B cell (primary cell): ENCODE results near the gene ZNF484. TPM values are rescaled to one million over a fixed set of nuclear protein-coding genes. Genes with fewer than 3 reads are reported as not detected.

Experiments
- ATAC-seq: fragments of 200-7000 bp; cut with Tn5 transposase; one replicate; pipeline ENCODE4 v1.10.0; 2021; ENCODE audit warnings: low read depth, mild to moderate bottlenecking, moderate number of reproducible peaks, moderate library complexity
- CTCF ChIA-PET: fragments of 350-600 bp; sonication (Branson Sonifier 250); formaldehyde crosslinking; loops from one replicate; lab custom pipeline; 2021; ENCODE audit warnings: antibody characterized with exemption, inconsistent platforms; lab: Charles Lee
- POLR2A ChIA-PET: fragments of 350-600 bp; sonication (Branson Sonifier 250); formaldehyde crosslinking; loops from one replicate; lab custom pipeline; 2021; ENCODE audit warnings: antibody characterized with exemption; lab: Charles Lee
- DNase-seq: peaks from one replicate; pipeline ENCODE4 v3.0.0; 2013
- H2AFZ ChIP-seq: 2 replicates; pipeline ENCODE4 v1.6.1; 2012; ENCODE audit warnings: mild to moderate bottlenecking, low read depth, low read length; ENCODE audit not compliant: insufficient read depth, poor library complexity, severe bottlenecking
- H3K27ac ChIP-seq, 2 donors: 1 replicate in 1 of 2; 2 replicates in 1 of 2; pipeline ENCODE4 v1.5.1; 2012 to 2013; ENCODE audit warnings: low read length in 2 of 2, mild to moderate bottlenecking in 2 of 2, moderate library complexity in 1 of 2
- H3K27me3 ChIP-seq, 4 experiments: fragments of 200-600 bp in 1 of 4; sonication (generic) in 1 of 4; replicated peaks in 1 of 4; 1 replicate in 2 of 4; 2 replicates in 2 of 4; pipeline versions ENCODE4 v1.6.1 to v1.7.0; 2013 to 2016; ENCODE audit warnings: low read length in 3 of 4, mild to moderate bottlenecking in 2 of 4, mixed read lengths in 1 of 4, moderate library complexity in 1 of 4; ENCODE audit not compliant: insufficient read depth in 4 of 4, control insufficient read depth in 3 of 4; ENCODE audit errors: control extremely low read depth in 1 of 4
- H3K36me3 ChIP-seq, 2 experiments: replicated peaks in 1 of 2; 1 replicate in 1 of 2; 2 replicates in 1 of 2; pipeline versions ENCODE4 v1.6.1 to v1.7.1; 2013; ENCODE audit warnings: low read length in 1 of 2; ENCODE audit not compliant: insufficient read depth in 2 of 2, control insufficient read depth in 1 of 2; ENCODE audit errors: control extremely low read depth in 1 of 2, extremely low read depth in 1 of 2
- H3K4me1 ChIP-seq, 2 donors: fragments of 200-600 bp in 1 of 2; sonication (generic) in 1 of 2; 1 replicate in 1 of 2; 2 replicates in 1 of 2; pipeline versions ENCODE4 v1.5.1 to v1.6.1; 2013 to 2017; ENCODE audit warnings: low read length in 2 of 2; ENCODE audit not compliant: control insufficient read depth in 2 of 2, insufficient read depth in 2 of 2
- H3K4me2 ChIP-seq: replicated peaks from 2 replicates; pipeline ENCODE3; 2012; ENCODE audit warnings: mild to moderate bottlenecking, low read depth, low read length; ENCODE audit not compliant: poor library complexity, severe bottlenecking
- H3K4me3 ChIP-seq, 5 experiments: fragments of 200-600 bp in 1 of 5; sonication (generic) in 1 of 5; 1 replicate in 3 of 5; 2 replicates in 2 of 5; pipeline versions ENCODE4 v1.5.1 to v1.7.0; 2011 to 2016; ENCODE audit warnings: low read length in 4 of 5, mild to moderate bottlenecking in 4 of 5, low read depth in 2 of 5, control low read depth in 1 of 5, moderate library complexity in 1 of 5; ENCODE audit not compliant: insufficient read depth in 1 of 5; ENCODE audit errors: control extremely low read depth in 1 of 5, extremely low read depth in 1 of 5
- H3K79me2 ChIP-seq: fragments of 200-600 bp; sonication (generic); one replicate; pipeline ENCODE4 v1.6.0; 2016; ENCODE audit warnings: low read length; ENCODE audit not compliant: control insufficient read depth, insufficient read depth
- H3K9ac ChIP-seq: fragments of 200-600 bp; sonication (generic); 2 replicates; pipeline ENCODE4 v1.6.1; 2017; ENCODE audit warnings: mild to moderate bottlenecking, low read length, moderate library complexity
- H3K9me3 ChIP-seq, 3 donors: one replicate each; pipeline versions ENCODE4 v1.6.1 to v1.7.1; 2013; ENCODE audit warnings: low read length in 2 of 3; ENCODE audit not compliant: control insufficient read depth in 2 of 3, insufficient read depth in 1 of 3; ENCODE audit errors: control extremely low read depth in 1 of 3
- H4K20me1 ChIP-seq: 2 replicates; pipeline ENCODE4 v1.6.0; 2012; ENCODE audit warnings: mild to moderate bottlenecking, low read length; ENCODE audit not compliant: insufficient read depth, control insufficient read depth, poor library complexity, severe bottlenecking
- H3K27ac Mint-ChIP-seq: one replicate; pipeline ENCODE4 v1.8.0; 2021; ENCODE audit warnings: mixed read lengths
- H3K27me3 Mint-ChIP-seq: one replicate; pipeline ENCODE4 v1.8.0; 2021; ENCODE audit warnings: mixed read lengths
- H3K4me1 Mint-ChIP-seq: one replicate; pipeline ENCODE4 v1.8.0; 2021; ENCODE audit warnings: mixed read lengths
- H3K4me3 Mint-ChIP-seq: one replicate; pipeline ENCODE4 v1.8.0; 2021; ENCODE audit warnings: mixed read lengths
- H3K9me3 Mint-ChIP-seq: one replicate; pipeline ENCODE4 v1.8.0; 2022; ENCODE audit warnings: mixed read lengths; ENCODE audit not compliant: insufficient read depth
- CTCF ChIP-seq: fragments of 200-600 bp; IDR thresholded peaks from one replicate; pipeline ENCODE4 v1.8.0; 2022; ENCODE audit warnings: antibody characterized with exemption, mild to moderate bottlenecking
- EZH2 ChIP-seq: IDR thresholded peaks from 2 replicates; pipeline ENCODE4 v1.6.1; 2012; ENCODE audit warnings: borderline replicate concordance, low read depth, mild to moderate bottlenecking, moderate library complexity, low read length; ENCODE audit not compliant: insufficient read depth, poor library complexity, severe bottlenecking
- WGBS: methylation state at CpG from one replicate; pipeline ENCODE4 v1.1.5; 2013; ENCODE audit warnings: missing lambda C conversion rate; ENCODE audit not compliant: insufficient coverage; 5-methylcytosine and 5-hydroxymethylcytosine counted together
- intact Hi-C: fragments of 100-400 bp; cut with micrococcal nuclease; formaldehyde crosslinking; loops from one replicate; pipeline ENCODE4 v1.10.0; 2022
- polyA plus RNA-seq: library from polyadenylated mRNA; depleted of rRNA; stranded (reverse); fragments of >200 nt; gene quantifications from 2 replicates; pipeline ENCODE4 v1.2.3, GENCODE V29; 2012
- total RNA-seq, 2 donors: library from RNA; stranded (reverse); fragments of 120-200 nt in 1 of 2; gene quantifications; 1 replicate in 1 of 2; 2 replicates in 1 of 2; pipeline versions ENCODE4 v1.2.3 to v1.2.4, GENCODE V29; 2013 to 2022

Gene ZNF484
- total and polyA plus RNA-seq, 2 donors (not counting 1 experiment from before 2014, with no cell fraction given), result 2.2 to 22.7 TPM

- intact Hi-C loops, result no loop called here
- no peak for TF ChIP-seq CTCF
- Histone ChIP-seq H3K36me3 (peaks cover 6 to 34% of the 10 kb centered on the region in 2 experiments), H3K79me2 (peaks cover 58% of the 10 kb centered on the region), H3K4me2 (no peak overlapping the region), H3K4me1 (no peaks in the 10 kb centered on the region), H3K27me3 (no peaks in the 10 kb centered on the region), H3K9ac (no peak overlapping the region), H4K20me1 (peaks cover 34% of the 10 kb centered on the region), H3K4me3 (no peak overlapping the region), H3K27ac (no peak overlapping the region), H2AFZ (no peak overlapping the region), H3K9me3 (no peaks in the 10 kb centered on the region)
- WGBS, result no CpG with 5 or more reads among the region's 5 CpGs
- CTCF ChIA-PET, result interaction anchor here (0.8 kb wide), 1 partner anchor 753 kb away, joined by 3 read pairs; no protein-coding TSS in a partner anchor
- peaks cover 8% of the 10 kb centered on the region for H3K4me1 Mint-ChIP-seq
- H3K4me3 Mint-ChIP-seq, result no peak overlapping the region
- DNase-seq (no peak), ATAC-seq (no peak)
- POLR2A ChIA-PET, result no interaction called here
- no peaks in the 10 kb centered on the region for H3K27me3 Mint-ChIP-seq
- no peaks in the 10 kb centered on the region for H3K9me3 Mint-ChIP-seq
- H3K27ac Mint-ChIP-seq, result no peak overlapping the region
These were observed 13.7 kb downstream of the ZNF484 start for GRCh38 chr9:92864152-92864551.

- Histone ChIP-seq H3K27me3 (no peaks in the 10 kb centered on the region), H3K4me2 (no peak overlapping the region), H3K9me3 (no peaks in the 10 kb centered on the region), H3K79me2 (peaks cover 49% of the 10 kb centered on the region), H3K9ac (no peak overlapping the region), H2AFZ (no peak overlapping the region), H3K36me3 (peaks cover 2 to 28% of the 10 kb centered on the region in 2 experiments), H3K4me1 (no peaks in the 10 kb centered on the region), H3K27ac (no peak overlapping the region), H3K4me3 (no peak overlapping the region), H4K20me1 (peaks cover 21% of the 10 kb centered on the region)
- POLR2A ChIA-PET, result no interaction called here
- Mint-ChIP-seq H3K4me3 (no peak overlapping the region), H3K4me1 (peaks cover 7% of the 10 kb centered on the region), H3K27ac (no peak overlapping the region), H3K9me3 (no peaks in the 10 kb centered on the region), H3K27me3 (no peaks in the 10 kb centered on the region)
- CTCF ChIA-PET, result interaction anchor here (0.6 to 1.2 kb wide), 2 partner anchors 96 to 248 kb away, joined by 3 to 4 read pairs; no protein-coding TSS in a partner anchor
- no peak for DNase-seq
- intact Hi-C loops, result no loop called here
- no CpG with 5 or more reads among the region's 1 CpG for WGBS
- no peak for TF ChIP-seq CTCF
- TF ChIP-seq EZH2, result no peak
- ATAC-seq, result no peak
These were observed 17.0 kb downstream of the ZNF484 start for GRCh38 chr9:92860867-92861266.
